OCI-LY7 (cell line): ENCODE results near the gene C2CD4A. TPM values are rescaled to one million over a fixed set of nuclear protein-coding genes. Genes with fewer than 3 reads are reported as not detected.

Experiments
- BruUV-seq: library from RNA; stranded (reverse); fragments of 400-500 nt; replicated peaks from 2 replicates; lab custom pipeline; 2021; lab: Mats Ljungman, UMichigan
- CTCF ChIA-PET: fragments of 300-600 bp; sonication (Branson Sonifier 250); formaldehyde crosslinking; loops from one replicate; lab custom pipeline; 2022; ENCODE audit warnings: antibody characterized with exemption; ENCODE audit not compliant: unreplicated experiment; lab: Charles Lee
- POLR2A ChIA-PET: fragments of 300-600 bp; sonication (Branson Sonifier 250); formaldehyde crosslinking; loops from one replicate; lab custom pipeline; 2022; ENCODE audit warnings: antibody characterized with exemption; lab: Charles Lee
- DNase-seq: peaks from one replicate; pipeline ENCODE4 v3.0.0-alpha.2; 2015; ENCODE audit warnings: low spot score
- H2AFZ ChIP-seq: fragments of 200-600 bp; sonication (generic), shearing (Covaris generic); 2 replicates; pipeline ENCODE4 v1.6.1; 2014; ENCODE audit warnings: mild to moderate bottlenecking, antibody characterized with exemption, low read length, moderate library complexity
- H3K27ac ChIP-seq: fragments of 200-600 bp; sonication (generic); 2 replicates; pipeline ENCODE4 v1.5.1; 2014; ENCODE audit warnings: mixed run types, low read depth, mild to moderate bottlenecking, moderate library complexity, low read length, inconsistent platforms; ENCODE audit not compliant: poor library complexity, severe bottlenecking
- H3K36me3 ChIP-seq: fragments of 200-600 bp; sonication (generic); 2 replicates; pipeline ENCODE4 v1.6.1; 2014; ENCODE audit warnings: mild to moderate bottlenecking, antibody characterized with exemption, low read length, moderate library complexity, mixed read lengths; ENCODE audit not compliant: insufficient read depth
- H3K4me1 ChIP-seq: fragments of 200-600 bp; sonication (generic); 2 replicates; pipeline ENCODE4 v1.5.1; 2014; ENCODE audit warnings: mild to moderate bottlenecking, low read length; ENCODE audit not compliant: insufficient read depth, poor library complexity, severe bottlenecking
- H3K4me2 ChIP-seq: fragments of 200-600 bp; sonication (generic); 2 replicates; pipeline ENCODE4 v1.6.1; 2014; ENCODE audit warnings: mild to moderate bottlenecking, low read length
- H3K4me3 ChIP-seq: fragments of 200-600 bp; sonication (generic); 2 replicates; pipeline ENCODE4 v1.5.1; 2014; ENCODE audit warnings: mild to moderate bottlenecking, low read depth, low read length; ENCODE audit not compliant: poor library complexity, severe bottlenecking
- H3K79me2 ChIP-seq: fragments of 200-600 bp; sonication (generic); 2 replicates; pipeline ENCODE4 v1.6.1; 2016; ENCODE audit warnings: low read depth, mild to moderate bottlenecking, low read length, moderate library complexity, mixed read lengths; ENCODE audit not compliant: insufficient read depth
- H3K9me2 ChIP-seq: fragments of 200-600 bp; sonication (generic); 2 replicates; pipeline ENCODE4 v1.6.1; 2016; ENCODE audit warnings: mild to moderate bottlenecking, low read length, mixed read lengths; ENCODE audit not compliant: insufficient read depth
- H3K9me3 ChIP-seq: fragments of 200-600 bp; sonication (generic); 2 replicates; pipeline ENCODE4 v1.6.1; 2014; ENCODE audit warnings: mild to moderate bottlenecking, mixed run types, low read length, mixed read lengths
- H4K20me1 ChIP-seq: fragments of 200-600 bp; sonication (generic); 2 replicates; pipeline ENCODE4 v1.6.1; 2014; ENCODE audit warnings: mild to moderate bottlenecking, antibody characterized with exemption, low read length, moderate library complexity, mixed read lengths; ENCODE audit not compliant: insufficient read depth
- CTCF ChIP-seq: fragments of 200-600 bp; sonication (generic); conservative IDR thresholded peaks from 2 replicates; pipeline ENCODE4 v1.5.1; 2014; ENCODE audit warnings: mild to moderate bottlenecking, antibody characterized with exemption, low read length, moderate library complexity, mixed read lengths
- EZH2phosphoT487 ChIP-seq: fragments of 200-600 bp; sonication (generic); IDR thresholded peaks from 2 replicates; pipeline ENCODE4 v1.6.1; 2018; ENCODE audit warnings: low read depth, borderline replicate concordance, mild to moderate bottlenecking, mixed run types, antibody characterized with exemption, low read length, moderate library complexity, mixed read lengths
- intact Hi-C: fragments of 100-400 bp; cut with micrococcal nuclease; formaldehyde crosslinking; loops from one replicate; pipeline ENCODE4 v1.10.0; 2022; ENCODE audit not compliant: unreplicated experiment
- total RNA-seq, 2 experiments: library from RNA; depleted of rRNA in 1 of 2; stranded (reverse); fragments of >200 nt in 1 of 2; shearing (Covaris generic) in 1 of 2; gene quantifications; 2 replicates each; pipeline ENCODE4 v1.2.3, GENCODE V29; 2014 to 2022

The C2CD4A gene
- total RNA-seq, 2 experiments from 2014 or later = not detected

GRCh38 chr15:62104846-62105245 is 38.1 kb downstream of the C2CD4A start:
- BruUV-seq = no TSS peak
- H3K9me3 ChIP-seq = no peaks in the 10 kb centered on the region
- ChIA-PET POLR2A (no interaction called here), CTCF (no interaction called here)
- TF ChIP-seq EZH2phosphoT487 = no peak
- TF ChIP-seq CTCF = 0 out of 2 replicates have a peak, but pooled peaks have one; percentile 14
- H3K4me3 ChIP-seq = peak overlapping the region; percentile 5
- peaks cover 32% of the 10 kb centered on the region for H3K4me1 ChIP-seq
- H3K4me2 ChIP-seq = peak overlapping the region; percentile 47
- no peaks in the 10 kb centered on the region for H3K36me3 ChIP-seq
- H3K27ac ChIP-seq = peak overlapping the region; percentile 63
- H2AFZ ChIP-seq = peak overlapping the region; percentile 10; the same call in 1 of the 2 replicates
- peak; percentile 53 for DNase-seq
- H4K20me1 ChIP-seq = no peaks in the 10 kb centered on the region
- intact Hi-C loops = no loop called here
- H3K9me2 ChIP-seq = no peaks in the 10 kb centered on the region
- H3K79me2 ChIP-seq = no peaks in the 10 kb centered on the region

- CTCF ChIA-PET = no interaction called here
Observed at GRCh38 chr15:62105266-62105665, 38.5 kb downstream of the C2CD4A start.

More at GRCh38 chr15:62105266-62105665, 38.5 kb downstream of the C2CD4A start:
- Histone ChIP-seq H4K20me1 (no peaks in the 10 kb centered on the region), H3K79me2 (no peaks in the 10 kb centered on the region), H3K4me3 (no peak overlapping the region), H3K4me2 (peak overlapping the region; percentile 47), H3K9me3 (no peaks in the 10 kb centered on the region), H3K4me1 (peaks cover 32% of the 10 kb centered on the region), H2AFZ (peak overlapping the region; percentile 29; the same call in 1 of the 2 replicates), H3K27ac (peak overlapping the region; percentile 63), H3K36me3 (no peaks in the 10 kb centered on the region), H3K9me2 (no peaks in the 10 kb centered on the region)
- POLR2A ChIA-PET = no interaction called here
- TF ChIP-seq CTCF (no peak), EZH2phosphoT487 (no peak)
- peak; percentile 70 for DNase-seq
- BruUV-seq = no TSS peak
- intact Hi-C loops = no loop called here
